ENCODE results near the gene HDDC3. TPM values are rescaled to one million over a fixed set of nuclear protein-coding genes. Genes with fewer than 3 reads are reported as not detected.

HDDC3 gene
- total and polyA plus RNA-seq, 9 of the 15 experiments (the other 6 are each of a cell fraction or from before 2014, with no cell fraction given) = 14.9 to 55.8 (median 36.9) TPM

DNA sequence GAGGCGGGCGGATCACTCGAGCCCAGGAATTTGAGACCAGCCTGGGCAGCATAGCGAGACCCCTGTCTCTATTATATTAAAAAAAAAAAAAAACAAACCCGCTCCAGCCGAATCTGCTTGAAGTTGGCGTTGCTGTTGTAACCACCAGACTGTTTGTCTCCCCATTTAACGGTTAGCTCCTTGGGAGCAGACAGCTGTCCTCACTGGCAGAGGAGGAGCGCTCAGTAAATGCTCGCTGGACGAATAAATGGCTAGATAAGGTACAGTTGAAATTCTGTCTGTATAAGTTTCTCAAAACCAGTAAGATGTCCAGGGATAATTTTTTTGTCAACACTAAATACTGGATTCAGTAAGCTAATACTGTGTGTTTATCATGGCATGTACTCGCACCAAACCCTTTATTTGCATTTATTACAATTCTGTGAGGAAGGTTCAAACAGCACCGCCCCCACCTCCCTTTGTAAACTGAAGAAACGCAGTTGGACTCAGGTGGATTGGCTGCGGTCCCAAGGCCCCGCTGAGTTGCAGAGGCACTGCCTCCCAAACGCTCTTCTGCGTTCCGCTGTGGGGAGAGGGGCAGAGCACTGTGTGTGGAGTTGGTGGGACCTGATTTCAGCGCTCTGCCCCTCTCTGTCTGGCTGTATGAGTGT is 23.4 kb upstream of the HDDC3 start (continued):
- TF ChIP-seq MYNN (IDR thresholded peaks at IDR 0.05) = no peak
- TF ChIP-seq MYNN (CRISPR knock-in tag; IDR thresholded peaks at IDR 0.05) = no peak
- TF ChIP-seq, protein P1, sequence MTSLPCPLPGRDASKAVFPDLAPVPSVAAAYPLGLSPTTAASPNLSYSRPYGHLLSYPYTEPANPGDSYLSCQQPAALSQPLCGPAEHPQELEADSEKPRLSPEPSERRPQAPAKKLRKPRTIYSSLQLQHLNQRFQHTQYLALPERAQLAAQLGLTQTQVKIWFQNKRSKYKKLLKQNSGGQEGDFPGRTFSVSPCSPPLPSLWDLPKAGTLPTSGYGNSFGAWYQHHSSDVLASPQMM (CRISPR knock-in tag; IDR thresholded peaks at IDR 0.05) = no peak
- no peak for TF ChIP-seq GATAD2A (IDR thresholded peaks at IDR 0.05)
- TF ChIP-seq ZNF134 (CRISPR knock-in tag; conservative IDR thresholded peaks at IDR 0.05) = no peak
- no peak for TF ChIP-seq SREBF2 (CRISPR knock-in tag; IDR thresholded peaks at IDR 0.05)
- TF ChIP-seq, protein P2, sequence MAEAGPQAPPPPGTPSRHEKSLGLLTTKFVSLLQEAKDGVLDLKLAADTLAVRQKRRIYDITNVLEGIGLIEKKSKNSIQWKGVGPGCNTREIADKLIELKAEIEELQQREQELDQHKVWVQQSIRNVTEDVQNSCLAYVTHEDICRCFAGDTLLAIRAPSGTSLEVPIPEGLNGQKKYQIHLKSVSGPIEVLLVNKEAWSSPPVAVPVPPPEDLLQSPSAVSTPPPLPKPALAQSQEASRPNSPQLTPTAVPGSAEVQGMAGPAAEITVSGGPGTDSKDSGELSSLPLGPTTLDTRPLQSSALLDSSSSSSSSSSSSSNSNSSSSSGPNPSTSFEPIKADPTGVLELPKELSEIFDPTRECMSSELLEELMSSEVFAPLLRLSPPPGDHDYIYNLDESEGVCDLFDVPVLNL (CRISPR knock-in tag; IDR thresholded peaks at IDR 0.05; ENCODE audit: low read depth) = no peak
- TF ChIP-seq NFE2 (IDR thresholded peaks at IDR 0.05; ENCODE audit: low read depth) = no peak
- no peak for TF ChIP-seq MEF2D (tag; conservative IDR thresholded peaks at IDR 0.05; ENCODE audit: low read depth)
- no peak for TF ChIP-seq NFXL1 (CRISPR knock-in tag; IDR thresholded peaks at IDR 0.05)
- no peak for TF ChIP-seq MCM7 (IDR thresholded peaks at IDR 0.05)
- no peak for TF ChIP-seq SIX5 (IDR thresholded peaks at IDR 0.05; ENCODE audit: borderline replicate concordance in 1 of 2, insufficient read depth in 1 of 2, low read depth in 1 of 2, low read length in 2 of 2)
- peak; percentile 57 for TF ChIP-seq NFIC (IDR thresholded peaks at IDR 0.05)
- no peak; the same call in 1 of the 2 replicates for TF ChIP-seq ZNF175 (CRISPR knock-in tag; IDR thresholded peaks at IDR 0.05; ENCODE audit: low read depth)
- TF ChIP-seq ZNF24 (IDR thresholded peaks at IDR 0.05) = no peak
